Activated CD8-positive, alpha-beta memory T cell treated with anti-CD3 and anti-CD28 coated beads, Interleukin-2, amount 10 ng/mL, durations not matched to agents 7 days and 5 days (primary cell): Measurements from ENCODE around the gene MINPP1. TPM values are rescaled to one million over a fixed set of nuclear protein-coding genes. Genes with fewer than 3 reads are reported as not detected.

ENCODE experiments used
- ATAC-seq: fragments of 150-1000 bp; cut with Tn5 transposase; one replicate; pipeline ENCODE4 v1.10.0; 2021; ENCODE audit warnings: moderate library complexity
- CTCF ChIA-PET: fragments of 350-600 bp; sonication (Branson Sonifier 250); formaldehyde crosslinking; loops from one replicate; lab custom pipeline; 2021; ENCODE audit warnings: antibody characterized with exemption; lab: Charles Lee
- DNase-seq: peaks from one replicate; pipeline ENCODE4 v3.0.0-alpha.2; 2020
- H3K27ac Mint-ChIP-seq: one replicate; pipeline ENCODE4 v1.8.0; 2021; ENCODE audit warnings: mild to moderate bottlenecking, mixed read lengths
- H3K27me3 Mint-ChIP-seq: one replicate; pipeline ENCODE4 v1.8.0; 2021; ENCODE audit warnings: mixed read lengths
- H3K36me3 Mint-ChIP-seq: one replicate; pipeline ENCODE4 v1.8.0; 2021; ENCODE audit warnings: mild to moderate bottlenecking, mixed read lengths
- H3K4me1 Mint-ChIP-seq: one replicate; pipeline ENCODE4 v1.8.0; 2021; ENCODE audit warnings: mixed read lengths
- H3K4me3 Mint-ChIP-seq: one replicate; pipeline ENCODE4 v1.8.0; 2021; ENCODE audit warnings: mild to moderate bottlenecking, moderate library complexity, mixed read lengths
- H3K9me3 Mint-ChIP-seq: one replicate; pipeline ENCODE4 v1.8.0; 2022; ENCODE audit warnings: low read depth, mixed read lengths
- total RNA-seq, 2 experiments: library from RNA; stranded (reverse); gene quantifications; one replicate each; pipeline ENCODE4 v1.2.3, GENCODE V29; 2021

MINPP1 gene
- total RNA-seq, 2 experiments from 2014 or later, result 8.0 to 12.1 TPM

GRCh38 chr10:87504307-87504639, 420 bp upstream of the MINPP1 start:
- no peak for DNase-seq
- peaks cover 10% of the 10 kb centered on the region for H3K36me3 Mint-ChIP-seq

GRCh38 chr10:87505366-87506111, 846 bp downstream of the MINPP1 start:
- Mint-ChIP-seq H3K4me3 (peak overlapping the region; percentile 88), H3K9me3 (no peaks in the 10 kb centered on the region), H3K27ac (peak overlapping the region; percentile 79), H3K36me3 (peaks cover 14% of the 10 kb centered on the region), H3K4me1 (peaks cover 27% of the 10 kb centered on the region), H3K27me3 (peaks cover 5% of the 10 kb centered on the region)
- CTCF ChIA-PET, result interaction anchor here (2.3 kb wide), 1 partner anchor 12 kb away, joined by 8 read pairs; no protein-coding TSS in a partner anchor
- DNase-seq (peak; percentile 69), ATAC-seq (peak; percentile 73)

More at GRCh38 chr10:87504307-87504639, 420 bp upstream of the MINPP1 start:
- Mint-ChIP-seq H3K4me1 (peaks cover 27% of the 10 kb centered on the region), H3K27ac (peak overlapping the region; percentile 79), H3K4me3 (peak overlapping the region; percentile 88), H3K27me3 (peaks cover 5% of the 10 kb centered on the region), H3K9me3 (no peaks in the 10 kb centered on the region)
- CTCF ChIA-PET, result interaction anchor here (0.9 to 2.3 kb wide), 4 partner anchors 13 to 269 kb away, joined by 3 to 8 read pairs (median 5); no protein-coding TSS in a partner anchor
- no peak for ATAC-seq

- Mint-ChIP-seq H3K36me3 (peaks cover 18% of the 10 kb centered on the region), H3K4me1 (peaks cover 27% of the 10 kb centered on the region), H3K27me3 (peaks cover 3% of the 10 kb centered on the region), H3K9me3 (no peaks in the 10 kb centered on the region), H3K27ac (no peak overlapping the region), H3K4me3 (no peak overlapping the region)
- CTCF ChIA-PET, result no interaction called here
- no peak for ATAC-seq
- no peak for DNase-seq
Measured at GRCh38 chr10:87506956-87507355, 2.3 kb downstream of the MINPP1 start.

- Mint-ChIP-seq H3K36me3 (peaks cover 18% of the 10 kb centered on the region), H3K27me3 (peaks cover 3% of the 10 kb centered on the region), H3K4me3 (no peak overlapping the region), H3K4me1 (peaks cover 27% of the 10 kb centered on the region), H3K9me3 (no peaks in the 10 kb centered on the region), H3K27ac (no peak overlapping the region)
- ATAC-seq, result no peak
- CTCF ChIA-PET, result no interaction called here
- no peak for DNase-seq
Measured at GRCh38 chr10:87507879-87508483, 3.3 kb downstream of the MINPP1 start.

GRCh38 chr10:87508837-87509236, 4.1 kb downstream of the MINPP1 start:
- CTCF ChIA-PET, result no interaction called here
- no peaks in the 10 kb centered on the region for H3K27me3 Mint-ChIP-seq

GRCh38 chr10:87510025-87510424, 5.3 kb downstream of the MINPP1 start:
- ATAC-seq (no peak), DNase-seq (no peak)
- no peak overlapping the region for H3K27ac Mint-ChIP-seq
- H3K4me3 Mint-ChIP-seq, result no peak overlapping the region
- H3K4me1 Mint-ChIP-seq, result peaks cover 22% of the 10 kb centered on the region
- H3K9me3 Mint-ChIP-seq, result no peaks in the 10 kb centered on the region
- CTCF ChIA-PET, result no interaction called here
- no peaks in the 10 kb centered on the region for H3K27me3 Mint-ChIP-seq
- peaks cover 28% of the 10 kb centered on the region for H3K36me3 Mint-ChIP-seq

More at GRCh38 chr10:87508837-87509236, 4.1 kb downstream of the MINPP1 start:
- no peak overlapping the region for H3K4me3 Mint-ChIP-seq
- no peaks in the 10 kb centered on the region for H3K9me3 Mint-ChIP-seq
- ATAC-seq, result no peak
- peaks cover 22% of the 10 kb centered on the region for H3K36me3 Mint-ChIP-seq
- peaks cover 27% of the 10 kb centered on the region for H3K4me1 Mint-ChIP-seq
- no peak overlapping the region for H3K27ac Mint-ChIP-seq
- no peak for DNase-seq

GRCh38 chr10:87511526-87511925, 6.8 kb downstream of the MINPP1 start:
- Mint-ChIP-seq H3K9me3 (no peaks in the 10 kb centered on the region), H3K4me1 (peaks cover 13% of the 10 kb centered on the region), H3K27ac (no peak overlapping the region), H3K27me3 (no peaks in the 10 kb centered on the region), H3K4me3 (no peak overlapping the region), H3K36me3 (peaks cover 29% of the 10 kb centered on the region)
- DNase-seq, result no peak
- CTCF ChIA-PET, result no interaction called here
- ATAC-seq, result no peak

GRCh38 chr10:87518937-87519336, 14.2 kb downstream of the MINPP1 start:
- no peak for ATAC-seq
- CTCF ChIA-PET, result interaction anchor here (1.3 kb wide), 1 partner anchor 15 kb away, joined by 4 read pairs; no protein-coding TSS in a partner anchor
- no peak overlapping the region for H3K4me3 Mint-ChIP-seq

GRCh38 chr10:87519582-87519981, 14.9 kb downstream of the MINPP1 start:
- DNase-seq (no peak), ATAC-seq (no peak)
- Mint-ChIP-seq H3K27ac (no peak overlapping the region), H3K4me3 (no peak overlapping the region), H3K27me3 (no peaks in the 10 kb centered on the region), H3K4me1 (peaks cover 15% of the 10 kb centered on the region), H3K9me3 (no peaks in the 10 kb centered on the region), H3K36me3 (peaks cover 34% of the 10 kb centered on the region)
- CTCF ChIA-PET, result interaction anchor here (1.3 kb wide), 1 partner anchor 16 kb away, joined by 4 read pairs; no protein-coding TSS in a partner anchor

More at GRCh38 chr10:87518937-87519336, 14.2 kb downstream of the MINPP1 start:
- Mint-ChIP-seq H3K27me3 (no peaks in the 10 kb centered on the region), H3K9me3 (no peaks in the 10 kb centered on the region), H3K27ac (no peak overlapping the region), H3K4me1 (peaks cover 11% of the 10 kb centered on the region), H3K36me3 (peaks cover 34% of the 10 kb centered on the region)
- no peak for DNase-seq

GRCh38 chr10:87523731-87524130, 19.0 kb downstream of the MINPP1 start:
- Mint-ChIP-seq H3K9me3 (no peaks in the 10 kb centered on the region), H3K27ac (no peak overlapping the region), H3K36me3 (peaks cover 54% of the 10 kb centered on the region), H3K4me3 (no peak overlapping the region), H3K27me3 (no peaks in the 10 kb centered on the region), H3K4me1 (peaks cover 14% of the 10 kb centered on the region)
- ATAC-seq, result no peak
- no peak for DNase-seq
- CTCF ChIA-PET, result interaction anchor here (0.8 to 1.3 kb wide), 2 partner anchors 10 to 14 kb away, joined by 3 to 7 read pairs; no protein-coding TSS in a partner anchor

GRCh38 chr10:87524296-87524695, 19.6 kb downstream of the MINPP1 start:
- peaks cover 9% of the 10 kb centered on the region for H3K4me1 Mint-ChIP-seq
- peaks cover 56% of the 10 kb centered on the region for H3K36me3 Mint-ChIP-seq
- H3K4me3 Mint-ChIP-seq, result no peak overlapping the region
- DNase-seq (no peak), ATAC-seq (no peak)
- H3K27me3 Mint-ChIP-seq, result no peaks in the 10 kb centered on the region
- H3K27ac Mint-ChIP-seq, result no peak overlapping the region
- CTCF ChIA-PET, result interaction anchor here (0.8 to 1.3 kb wide), 2 partner anchors 9 to 14 kb away, joined by 3 to 7 read pairs; no protein-coding TSS in a partner anchor
- H3K9me3 Mint-ChIP-seq, result no peaks in the 10 kb centered on the region

GRCh38 chr10:87531908-87532622, 27.4 kb downstream of the MINPP1 start:
- no peaks in the 10 kb centered on the region for H3K27me3 Mint-ChIP-seq
- CTCF ChIA-PET, result no interaction called here
- H3K9me3 Mint-ChIP-seq, result no peaks in the 10 kb centered on the region
- no peak overlapping the region for H3K4me3 Mint-ChIP-seq
- H3K27ac Mint-ChIP-seq, result no peak overlapping the region
- DNase-seq, result no peak
- H3K4me1 Mint-ChIP-seq, result peaks cover 7% of the 10 kb centered on the region
- no peak for ATAC-seq
- peaks cover 36% of the 10 kb centered on the region for H3K36me3 Mint-ChIP-seq

GRCh38 chr10:87532696-87533095, 28.0 kb downstream of the MINPP1 start:
- DNase-seq, result no peak
- CTCF ChIA-PET, result interaction anchor here (1.3 kb wide), 2 partner anchors 28 to 240 kb away, joined by 3 to 6 read pairs; partner anchors contain the start of gene MINPP1
- ATAC-seq, result no peak
- Mint-ChIP-seq H3K27ac (no peak overlapping the region), H3K4me1 (peaks cover 10% of the 10 kb centered on the region), H3K4me3 (no peak overlapping the region), H3K36me3 (peaks cover 33% of the 10 kb centered on the region), H3K27me3 (no peaks in the 10 kb centered on the region), H3K9me3 (no peaks in the 10 kb centered on the region)
